Limb (tissue), 2 donors: ENCODE data around the gene TICAM1.
"Not testable (repeated sequence)": the region's sequence is repeated elsewhere in the genome, so short reads cannot be mapped to it uniquely, and the experiment has no call there.

Source experiments
- DNase-seq, 2 donors: peaks; one replicate each; pipeline ENCODE4 v3.0.0-alpha.2; 2016; ENCODE audit errors: extremely low spot score in 2 of 2

Gene TICAM1

GRCh38 chr19:4831304-4831978 is at the start of gene TICAM1:
Gene TICAM1, minus strand, starts transcription at chr19:4831712. Its CDS starts 13,335 bp downstream, at chr19:4818377.
- DNase-seq = peak in 1 of 2 donors; percentile 67

DNA sequence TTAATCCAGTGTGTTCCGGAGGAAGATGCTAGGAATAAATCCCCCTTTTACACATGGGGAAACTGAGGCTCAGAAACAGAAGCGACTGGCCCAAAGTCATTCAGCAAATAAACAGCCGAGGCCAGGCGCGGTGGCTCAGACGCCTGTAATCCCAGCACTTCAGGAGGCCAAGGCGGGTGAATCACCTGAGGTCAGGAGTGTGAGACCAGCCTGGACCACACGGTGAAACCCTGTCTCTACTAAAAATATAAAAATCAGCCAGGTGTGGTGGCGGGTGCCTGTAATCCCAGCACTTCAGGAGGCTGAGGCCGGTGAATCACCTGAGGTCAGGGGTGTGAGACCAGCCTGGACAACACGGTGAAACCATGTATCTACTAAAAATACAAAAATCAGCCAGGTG is 47.5 kb upstream of the TICAM1 start:
- DNase-seq = no peak

- peak; percentile 13 to 73 for DNase-seq
Observed at GRCh38 chr19:4878491-4878968, 47.0 kb upstream of the TICAM1 start.

GRCh38 chr19:4877753-4878490 is 46.4 kb upstream of the TICAM1 start:
- peak; percentile 10 to 73 for DNase-seq

GRCh38 chr19:4873930-4874329 is 42.4 kb upstream of the TICAM1 start:
- no peak for DNase-seq

DNA sequence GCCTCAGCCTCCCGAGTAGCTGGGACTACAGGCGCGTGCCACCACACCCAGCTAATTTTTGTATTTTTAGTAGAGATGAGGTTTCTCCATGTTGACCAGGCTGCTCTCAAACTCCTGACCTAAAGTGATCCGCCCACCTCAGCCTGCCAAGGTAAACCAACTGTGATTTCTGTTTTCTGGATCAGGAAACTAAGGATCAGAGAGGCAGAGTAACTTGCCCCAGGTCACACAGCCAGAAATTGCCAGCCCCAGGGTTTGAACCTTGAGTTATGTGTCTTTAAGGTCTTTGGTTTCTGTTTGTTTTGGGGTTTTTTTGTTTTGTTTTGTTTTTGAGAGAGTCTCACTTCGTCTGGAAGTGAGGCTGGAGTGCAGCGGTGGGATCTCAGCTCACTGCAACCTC is 40.2 kb upstream of the TICAM1 start:
- no peak for DNase-seq

DNA sequence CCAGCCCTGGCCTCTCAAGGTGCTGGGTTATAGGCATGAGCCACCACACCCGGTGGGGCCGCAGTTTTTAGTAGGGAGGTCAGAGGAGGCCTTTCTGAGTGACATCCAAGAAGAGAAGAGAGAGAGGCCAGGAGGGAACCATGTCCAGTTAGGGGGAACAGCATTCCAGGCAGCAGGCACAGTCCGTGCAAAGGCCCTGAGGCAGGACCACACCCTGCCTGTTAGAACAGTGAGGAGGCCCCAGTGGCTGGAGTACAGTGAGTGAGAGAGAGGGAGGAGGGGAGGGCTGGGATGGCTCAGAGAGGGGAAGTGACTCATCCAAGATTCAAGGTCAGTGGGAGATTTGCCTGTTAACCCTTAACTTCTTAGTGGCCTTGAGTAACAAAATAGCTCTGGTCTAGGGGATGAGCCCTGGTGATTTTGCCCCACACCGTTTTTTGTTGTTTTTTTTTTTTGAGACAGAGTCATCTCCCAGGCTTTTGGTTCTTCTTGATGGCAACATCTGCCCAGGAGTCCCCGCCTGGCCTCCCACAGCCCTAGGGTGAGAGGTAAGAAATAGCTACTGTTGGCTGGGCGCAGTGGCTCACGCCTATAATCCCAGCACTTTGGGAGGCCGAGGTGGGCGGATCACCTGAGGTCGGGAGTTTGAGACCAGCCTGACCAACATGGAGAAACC is 38.7 kb upstream of the TICAM1 start:
- DNase-seq = no peak

DNA sequence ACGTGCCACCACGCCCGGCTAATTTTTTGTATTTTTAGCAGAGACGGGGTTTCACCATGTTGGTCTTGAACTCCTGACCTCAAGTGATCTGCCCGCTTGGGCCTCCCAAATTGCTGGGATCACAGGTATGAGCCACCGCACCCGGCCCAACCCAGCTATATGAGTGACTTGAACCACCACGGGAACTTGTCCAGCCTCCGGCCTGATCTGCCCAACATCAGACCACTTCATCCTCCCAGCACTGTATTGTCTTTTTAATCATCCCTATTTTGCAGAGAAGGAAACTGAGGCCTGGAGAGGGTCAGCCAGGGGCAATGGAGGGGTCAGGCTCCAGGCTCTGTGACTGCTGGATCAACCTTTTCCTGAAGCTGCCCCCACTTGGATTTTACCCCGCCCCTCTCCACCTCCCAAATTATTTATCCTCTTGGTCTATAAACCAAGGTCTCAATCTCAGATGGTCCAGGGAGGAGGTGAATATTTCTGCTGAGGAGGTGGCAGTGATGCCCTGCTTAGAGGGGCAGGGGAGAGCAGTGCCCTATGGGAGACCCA is 36.8 kb upstream of the TICAM1 start:
- DNase-seq = no peak

- peak; percentile 91 to 99 for DNase-seq
Observed at GRCh38 chr19:4867534-4868285, 36.2 kb upstream of the TICAM1 start, which contains the start of gene PLIN3. Gene PLIN3, minus strand, starts transcription at chr19:4867667. Its CDS starts 6,273 bp downstream, at chr19:4861394.

GRCh38 chr19:4866595-4867424 is 35.3 kb upstream of the TICAM1 start:
- peak; percentile 23 to 70 for DNase-seq

GRCh38 chr19:4861147-4861546 is 29.6 kb upstream of the TICAM1 start:
- DNase-seq = peak in 1 of 2 donors; percentile 36

- no peak for DNase-seq
Observed at GRCh38 chr19:4859697-4860096, 28.2 kb upstream of the TICAM1 start.

GRCh38 chr19:4856468-4856867 is 25.0 kb upstream of the TICAM1 start:
- DNase-seq = not testable (repeated sequence)

DNA sequence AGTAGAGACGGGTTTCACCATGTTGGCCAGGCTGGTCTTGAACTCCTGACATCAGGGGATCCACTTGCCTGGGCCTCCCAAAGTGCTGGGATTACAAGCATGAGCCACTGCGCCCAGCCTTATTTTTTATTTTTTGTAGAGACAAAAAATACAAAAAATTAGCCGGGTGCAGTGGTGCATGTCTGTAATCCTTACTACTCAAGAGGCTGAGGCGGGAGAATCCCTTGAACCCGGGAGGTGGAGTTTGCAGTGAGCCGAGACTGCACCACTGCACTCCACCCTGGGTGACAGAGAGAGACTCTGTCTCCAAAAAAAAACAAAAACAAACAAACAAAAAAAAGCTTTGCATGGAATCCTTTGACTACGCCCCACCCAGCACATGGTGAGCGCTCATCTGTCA is 22.0 kb upstream of the TICAM1 start:
- not testable (repeated sequence) for DNase-seq

DNA sequence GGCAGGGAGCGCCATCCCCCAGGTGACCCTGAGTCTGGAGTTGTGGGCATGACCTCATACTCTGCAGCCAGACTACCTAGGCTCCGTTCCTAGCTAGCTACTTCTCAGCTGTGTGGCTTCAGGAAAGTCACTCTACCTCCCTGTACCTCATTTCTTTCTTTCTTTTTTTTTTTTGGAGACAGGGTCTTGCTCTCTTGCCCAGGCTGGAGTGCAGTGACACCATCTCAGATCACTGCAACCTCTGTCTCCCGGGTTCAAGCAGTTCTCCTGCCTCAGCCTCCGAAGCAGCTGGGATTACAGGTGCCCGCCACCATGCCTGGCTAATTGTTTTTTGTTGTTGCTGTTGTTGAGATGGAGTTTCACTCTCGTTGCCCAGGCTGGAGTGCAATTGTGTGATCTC is 21.0 kb upstream of the TICAM1 start:
- no peak for DNase-seq

GRCh38 chr19:4851551-4852290 is 20.2 kb upstream of the TICAM1 start:
- peak; percentile 15 to 80 for DNase-seq

DNA sequence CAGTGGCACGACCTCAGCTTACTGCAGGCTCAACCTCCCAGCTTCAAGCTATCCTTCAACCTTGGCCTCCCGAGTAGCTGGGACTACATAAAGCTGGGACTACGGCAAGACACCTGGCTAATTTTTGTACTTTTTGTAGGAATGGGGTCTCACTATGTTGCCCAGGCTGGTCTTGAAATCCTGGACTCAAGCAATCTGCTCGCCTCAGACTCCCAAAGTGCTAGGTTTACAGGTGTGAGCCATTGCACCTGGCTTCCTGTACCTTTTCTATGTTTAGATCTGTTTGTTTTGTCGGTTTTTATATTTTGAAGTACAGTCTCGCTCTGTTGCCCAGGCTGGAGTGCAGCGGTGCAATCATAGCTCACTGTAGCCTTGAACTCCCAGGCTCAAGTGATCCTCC is 17.5 kb upstream of the TICAM1 start:
- no peak for DNase-seq

- no peak for DNase-seq
Observed at GRCh38 chr19:4847190-4847973, 15.9 kb upstream of the TICAM1 start.

DNA sequence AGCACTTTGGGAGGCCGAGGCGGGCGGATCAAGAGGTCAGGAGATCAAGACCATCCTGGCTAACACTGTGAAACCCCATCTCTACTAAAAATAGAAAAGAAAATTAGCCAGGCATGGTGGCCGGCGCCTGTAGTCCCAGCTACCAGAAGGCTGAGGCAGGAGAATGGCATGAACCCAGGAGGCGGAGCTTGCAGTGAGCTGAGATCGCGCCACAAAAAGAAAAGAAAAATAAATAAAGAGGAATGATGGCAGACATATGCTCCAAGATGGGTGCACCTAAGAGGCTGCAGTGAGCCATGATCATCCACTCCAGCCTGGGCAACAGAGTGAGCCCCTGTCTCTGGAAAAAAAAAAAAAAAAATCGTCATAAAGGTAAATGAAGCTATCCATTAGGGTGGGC is 14.5 kb upstream of the TICAM1 start:
- DNase-seq = not testable (repeated sequence)
